ENCODE results near the gene WASF2. TPM values are rescaled to one million over a fixed set of nuclear protein-coding genes. Genes with fewer than 3 reads are reported as not detected.

WASF2 gene
- total RNA-seq, 1 donor from 2014 or later = 183 TPM

DNA sequence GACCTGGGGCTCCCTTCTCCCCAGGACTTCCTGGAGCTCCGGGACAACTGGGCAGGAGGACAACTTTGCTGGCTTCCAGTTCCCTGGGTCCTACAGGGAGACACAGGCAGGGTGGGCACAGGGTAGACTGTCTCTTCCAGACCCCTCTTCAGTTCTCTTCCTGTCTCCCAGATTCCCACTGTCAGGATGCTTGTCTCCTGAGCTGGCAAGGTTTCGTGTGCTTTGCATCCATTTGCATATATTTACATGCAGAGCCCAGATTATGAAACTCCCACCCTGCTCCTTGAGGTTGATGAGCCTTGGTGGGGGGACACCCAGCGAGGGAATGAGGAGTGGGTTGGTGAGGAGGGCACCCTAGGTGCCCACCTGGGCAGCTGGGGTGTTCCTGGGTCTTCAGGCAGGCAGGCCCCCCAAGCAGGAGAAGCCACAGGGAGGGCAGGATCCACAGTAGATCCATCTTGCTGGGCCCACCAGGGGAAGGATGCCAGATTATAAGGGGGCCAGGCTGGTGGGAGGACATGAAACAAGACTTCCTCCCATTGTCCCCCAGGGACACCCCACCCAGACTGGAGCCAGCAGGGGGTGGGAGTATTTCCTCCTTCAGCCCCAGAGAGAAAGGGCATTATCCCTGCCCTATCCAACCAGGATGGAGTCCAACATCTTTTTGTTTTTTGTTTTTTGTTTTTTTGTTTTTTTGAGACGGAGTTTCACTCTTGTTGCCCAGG is 115.4 kb downstream of the WASF2 start, which contains the start of gene FCN3:
Gene FCN3, minus strand, starts transcription at position 463 of the 725 bp plus-strand sequence. Its CDS starts 6 bp downstream, at position 457.
- intact Hi-C loops (cut with DNase I) = no loop called here

DNA sequence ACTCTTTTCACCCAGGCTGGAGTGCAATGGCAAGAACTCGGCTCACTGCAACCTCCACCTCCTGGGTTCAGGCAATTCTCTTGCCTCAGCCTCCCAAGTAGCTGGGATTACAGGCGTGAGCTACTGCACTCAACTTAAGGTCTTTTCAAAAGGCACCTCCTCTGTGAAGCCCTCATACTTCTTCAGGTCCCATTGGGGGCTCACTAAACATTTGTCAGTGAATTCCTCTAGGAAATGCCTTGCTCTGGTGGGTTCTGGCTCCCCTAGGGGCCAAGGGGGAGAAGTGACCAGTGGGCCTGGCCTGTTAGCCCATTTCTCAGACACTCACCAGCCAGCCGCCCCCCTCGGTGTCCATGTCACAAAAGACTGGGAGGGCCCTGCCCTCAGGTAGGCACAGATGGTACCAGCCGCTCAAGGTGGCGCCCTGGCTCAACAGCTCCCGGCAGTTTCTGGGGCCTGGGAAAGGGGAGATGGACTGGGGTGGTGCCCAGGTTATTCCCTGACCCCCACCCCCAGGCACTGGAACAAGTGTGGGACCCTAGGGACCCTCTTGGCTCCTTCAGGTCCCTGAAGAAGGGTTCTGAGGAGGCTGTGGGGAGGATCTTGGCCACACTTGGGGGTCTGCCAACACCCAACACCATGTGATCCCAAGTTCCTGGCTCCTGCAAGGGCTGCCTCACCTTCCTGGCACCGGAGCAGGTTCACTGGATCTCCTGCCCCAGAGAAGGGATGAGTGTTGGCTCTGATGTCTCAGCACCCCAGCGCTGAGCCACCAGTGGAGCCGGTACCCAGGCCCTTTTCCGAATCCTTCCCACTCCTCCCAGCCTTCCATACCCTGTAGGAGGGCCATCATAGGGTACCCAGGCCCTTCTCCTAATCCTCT is 116.9 kb downstream of the WASF2 start:
- no peak for DNase-seq (ENCODE audit: low spot score)
- ATAC-seq = no peak
- intact Hi-C loops (cut with DNase I) = no loop called here

More for the DNA sequence above, 115.4 kb downstream of the WASF2 start, which contains the start of gene FCN3:
- no peak for DNase-seq (ENCODE audit: low spot score)
- ATAC-seq = no peak

DNA sequence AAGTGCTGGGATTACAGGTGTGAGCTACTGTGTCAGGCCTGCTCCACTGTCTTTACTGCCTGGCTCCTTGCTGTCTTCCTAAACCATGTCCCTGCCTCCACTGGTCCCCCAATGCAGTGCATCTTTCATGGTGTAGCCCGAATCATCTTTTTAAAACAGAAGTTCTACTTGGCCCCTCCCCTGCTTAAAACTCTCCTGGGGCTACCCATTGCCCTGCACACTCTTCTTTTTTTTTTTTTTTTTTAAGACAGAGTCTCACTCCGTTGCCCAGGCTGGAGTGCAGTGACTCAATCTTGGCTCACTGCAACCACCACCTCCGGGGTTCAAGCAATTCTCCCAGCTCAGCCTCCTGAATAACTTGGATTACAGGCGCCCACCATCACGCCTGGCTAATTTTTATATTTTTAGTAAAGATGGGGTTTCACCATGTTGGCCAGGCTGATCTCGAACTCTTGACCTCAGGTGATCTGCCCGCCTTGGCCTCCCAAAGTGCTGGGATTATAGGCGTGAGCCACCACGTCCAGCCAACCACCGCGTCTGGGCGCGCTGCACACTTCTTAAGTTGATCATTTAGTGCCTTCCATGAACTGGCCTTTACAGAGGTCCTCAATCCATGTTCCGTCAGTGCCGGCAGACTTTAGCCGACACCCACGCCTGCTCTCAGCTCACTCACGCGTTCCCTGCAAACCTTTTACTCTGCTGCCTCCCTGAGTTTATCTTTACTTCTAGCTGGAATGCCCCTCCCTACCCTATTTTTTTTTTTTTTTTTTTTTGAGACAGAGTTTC is 117.8 kb downstream of the WASF2 start:
- ATAC-seq (no peak), DNase-seq (ENCODE audit: low spot score) (no peak)
- intact Hi-C loops (cut with DNase I) = no loop called here

DNA sequence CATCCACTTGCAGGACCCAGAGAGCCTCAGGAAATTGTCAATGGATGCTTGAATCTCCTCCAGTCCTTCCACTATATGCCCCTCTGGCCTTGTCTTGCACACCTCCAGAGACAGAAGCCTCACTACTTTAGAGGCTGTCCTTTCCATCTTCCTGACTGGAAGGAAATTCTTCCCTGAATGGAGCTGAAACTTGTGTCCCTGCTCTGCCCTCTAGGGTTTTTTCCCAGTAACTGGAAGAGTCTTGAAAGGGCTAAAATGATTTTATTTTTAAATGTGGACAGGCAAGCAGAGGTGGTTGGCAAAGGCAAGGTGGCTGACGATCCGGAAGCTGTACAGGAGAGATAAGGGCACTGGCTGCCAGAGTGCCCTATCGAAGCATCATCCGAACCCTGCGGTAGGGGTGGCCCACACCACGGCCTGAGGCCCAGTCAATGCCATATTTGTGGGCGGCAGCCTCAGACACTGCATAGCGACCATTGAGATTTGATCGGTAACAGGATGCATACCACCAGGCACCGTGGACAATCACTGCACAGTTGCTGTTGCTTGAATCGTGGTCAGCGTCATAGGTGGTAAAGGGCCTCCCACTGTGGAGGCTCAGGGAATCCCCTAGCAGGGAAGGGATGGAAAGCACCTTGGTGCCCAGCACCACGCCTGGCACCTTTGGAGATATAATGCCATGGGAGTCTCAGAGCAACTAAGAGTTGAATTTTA is 120.9 kb downstream of the WASF2 start:
- intact Hi-C loops (cut with DNase I) = no loop called here
- no peak for ATAC-seq
- no peak for DNase-seq (ENCODE audit: low spot score)

DNA sequence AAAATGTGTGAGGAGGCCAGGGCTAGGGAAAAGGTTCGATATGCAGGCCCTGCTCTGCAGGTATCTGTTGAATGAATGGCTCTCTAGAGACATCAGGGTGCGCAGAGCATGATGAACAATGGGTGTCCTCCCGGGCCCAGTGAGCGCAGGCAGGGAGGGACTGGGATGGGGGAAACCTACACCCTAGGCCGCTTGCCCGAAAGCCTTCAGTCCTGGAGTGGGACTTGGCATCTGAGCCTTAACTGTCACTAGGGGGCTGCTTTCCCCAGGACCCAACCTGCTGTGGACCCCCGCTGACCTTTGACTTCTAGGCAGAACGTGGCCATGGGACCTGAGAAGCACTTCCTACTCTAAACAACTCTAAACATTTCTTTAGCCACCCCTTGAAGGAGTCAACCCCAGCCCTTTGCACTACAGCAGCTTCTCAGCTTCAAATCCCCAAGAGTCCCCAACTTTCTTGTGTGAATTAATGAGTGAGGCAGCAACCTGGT is 122.8 kb downstream of the WASF2 start:
- intact Hi-C loops (cut with DNase I) = no loop called here
- DNase-seq (ENCODE audit: low spot score) (no peak), ATAC-seq (no peak)

DNA sequence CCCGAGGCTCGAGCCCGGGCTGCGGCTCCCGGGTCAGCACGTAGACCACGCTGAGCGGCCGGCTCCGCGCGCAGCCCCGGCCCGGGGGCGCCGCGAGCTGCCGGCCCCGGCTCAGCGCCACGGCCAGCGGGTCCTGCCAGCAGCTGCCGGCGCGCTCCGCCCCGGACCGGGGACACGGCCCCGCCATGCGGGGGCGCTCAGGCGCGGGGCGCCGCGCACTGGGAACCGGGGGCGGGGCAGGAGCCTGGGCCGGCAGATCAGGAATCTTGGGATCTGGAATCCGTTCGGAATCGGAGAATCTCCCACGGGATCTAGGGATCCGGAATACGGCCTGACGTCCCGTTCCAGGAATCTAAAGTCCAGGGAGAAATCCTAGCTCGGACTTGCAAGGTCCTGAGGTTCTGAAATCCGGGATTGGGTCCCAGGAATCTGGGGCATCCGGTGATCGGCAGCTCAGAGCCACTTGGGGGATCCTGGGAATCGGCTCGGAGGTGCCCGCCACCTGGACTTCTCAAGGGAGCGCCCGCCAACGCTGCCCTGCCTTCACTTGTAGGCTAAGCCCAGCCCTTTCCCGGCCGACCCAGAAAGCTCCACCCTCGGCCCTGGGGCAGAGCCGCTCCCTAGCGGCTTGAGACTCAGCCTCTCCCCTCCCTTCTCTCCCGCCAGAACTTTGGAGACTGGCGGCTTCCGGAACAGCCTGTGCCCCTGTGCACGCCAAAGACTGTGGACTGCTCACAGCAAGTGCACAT is 123.4 kb downstream of the WASF2 start, which contains the start of gene MAP3K6:
Gene MAP3K6, minus strand, starts transcription at position 551 of the 749 bp plus-strand sequence. Its CDS starts 364 bp downstream, at position 187.
- intact Hi-C loops (cut with DNase I) = no loop called here
- ATAC-seq = peak; percentile 86
- peak; percentile 90 for DNase-seq (ENCODE audit: low spot score)

DNA sequence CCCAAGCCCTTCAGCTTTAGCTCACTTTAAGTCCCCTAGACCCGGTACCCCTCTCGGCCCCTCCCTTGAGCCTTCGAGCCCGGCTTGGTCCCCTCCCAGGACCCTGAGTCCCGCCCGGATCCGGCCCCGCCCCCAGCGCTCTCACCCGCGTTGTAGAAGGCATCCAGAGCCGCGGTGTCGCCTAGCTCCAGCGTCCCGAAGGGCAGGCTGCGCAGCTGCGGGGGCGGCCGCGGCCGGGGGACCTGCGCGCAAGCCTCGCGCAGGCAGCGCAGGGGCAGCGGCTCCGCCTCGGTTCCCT is 123.9 kb downstream of the WASF2 start:
- ATAC-seq (peak; percentile 65), DNase-seq (ENCODE audit: low spot score) (peak; percentile 93)
- intact Hi-C loops (cut with DNase I) = no loop called here

DNA sequence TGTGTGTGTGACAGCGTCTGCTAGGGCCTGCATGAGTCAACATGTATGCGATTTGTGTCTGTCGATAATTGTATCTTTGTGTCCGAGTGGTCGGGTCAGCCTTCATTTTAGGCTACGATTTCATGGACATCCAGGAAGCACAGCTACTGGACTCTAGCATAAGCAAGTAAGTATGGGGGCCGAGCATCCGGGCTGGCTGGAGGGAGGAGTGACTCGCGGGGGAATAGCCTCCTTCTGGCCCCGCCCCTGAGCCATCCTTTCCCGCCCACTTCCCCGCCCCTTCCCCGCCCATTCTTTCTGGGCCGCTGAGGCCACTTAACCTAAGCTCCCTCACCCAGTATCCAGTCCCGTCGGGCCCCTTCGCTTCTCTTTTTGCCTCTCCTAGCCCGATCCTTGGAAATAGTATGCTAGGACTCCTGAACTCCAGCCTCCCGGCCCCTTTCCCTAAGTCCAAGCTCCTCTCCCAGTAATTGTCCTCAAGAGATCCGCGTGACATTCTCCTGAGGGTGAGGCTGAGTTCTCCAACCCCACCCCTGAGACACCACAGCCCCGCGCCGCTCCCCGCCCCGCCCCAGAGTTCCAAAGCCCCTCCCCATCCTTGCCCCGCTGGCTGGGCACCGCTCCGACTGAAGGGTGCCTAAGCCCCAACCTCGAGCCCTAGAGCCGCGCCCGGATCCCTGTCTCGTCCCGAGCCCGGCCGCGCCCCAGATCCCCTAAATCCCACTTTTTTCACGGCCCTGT is 124.4 kb downstream of the WASF2 start:
- ATAC-seq = peak; percentile 88

DNA sequence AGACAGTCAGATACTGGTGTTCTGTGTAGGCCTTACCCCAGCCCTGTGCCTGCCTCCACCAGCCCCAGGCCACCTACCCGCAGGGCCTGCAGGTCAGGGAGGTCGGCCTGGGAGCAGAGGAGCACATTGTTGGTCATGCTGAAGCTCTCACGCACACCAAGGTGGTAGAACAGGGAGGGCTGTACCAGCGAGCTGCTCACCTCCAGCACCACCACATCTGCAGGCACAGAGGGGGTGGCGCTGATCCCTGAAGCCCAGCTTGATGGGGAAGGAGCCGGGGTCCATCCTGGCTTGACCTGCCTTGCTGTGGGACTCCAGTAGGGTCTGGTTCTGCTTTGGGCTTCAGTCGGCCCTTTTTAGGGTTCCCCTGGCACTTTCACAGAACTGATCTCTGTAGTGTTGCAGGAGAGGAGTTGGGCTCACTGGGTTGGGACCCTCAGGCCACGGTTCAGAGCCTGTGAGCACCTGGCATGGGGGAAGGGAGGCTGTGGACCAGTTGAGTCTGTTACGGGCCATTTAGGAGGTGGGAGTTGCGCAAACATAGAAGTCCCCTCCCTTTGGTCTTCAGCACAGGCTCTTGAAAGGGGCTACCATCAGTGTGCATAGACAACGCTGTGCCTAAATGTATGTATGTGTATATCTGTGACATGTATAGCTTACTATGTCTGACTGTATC is 125.1 kb downstream of the WASF2 start:
- ATAC-seq = no peak
- intact Hi-C loops (cut with DNase I) = no loop called here
- no peak for DNase-seq (ENCODE audit: low spot score)

More for the DNA sequence above, 124.4 kb downstream of the WASF2 start:
- peak; percentile 95 for DNase-seq (ENCODE audit: low spot score)
- intact Hi-C loops (cut with DNase I) = no loop called here

DNA sequence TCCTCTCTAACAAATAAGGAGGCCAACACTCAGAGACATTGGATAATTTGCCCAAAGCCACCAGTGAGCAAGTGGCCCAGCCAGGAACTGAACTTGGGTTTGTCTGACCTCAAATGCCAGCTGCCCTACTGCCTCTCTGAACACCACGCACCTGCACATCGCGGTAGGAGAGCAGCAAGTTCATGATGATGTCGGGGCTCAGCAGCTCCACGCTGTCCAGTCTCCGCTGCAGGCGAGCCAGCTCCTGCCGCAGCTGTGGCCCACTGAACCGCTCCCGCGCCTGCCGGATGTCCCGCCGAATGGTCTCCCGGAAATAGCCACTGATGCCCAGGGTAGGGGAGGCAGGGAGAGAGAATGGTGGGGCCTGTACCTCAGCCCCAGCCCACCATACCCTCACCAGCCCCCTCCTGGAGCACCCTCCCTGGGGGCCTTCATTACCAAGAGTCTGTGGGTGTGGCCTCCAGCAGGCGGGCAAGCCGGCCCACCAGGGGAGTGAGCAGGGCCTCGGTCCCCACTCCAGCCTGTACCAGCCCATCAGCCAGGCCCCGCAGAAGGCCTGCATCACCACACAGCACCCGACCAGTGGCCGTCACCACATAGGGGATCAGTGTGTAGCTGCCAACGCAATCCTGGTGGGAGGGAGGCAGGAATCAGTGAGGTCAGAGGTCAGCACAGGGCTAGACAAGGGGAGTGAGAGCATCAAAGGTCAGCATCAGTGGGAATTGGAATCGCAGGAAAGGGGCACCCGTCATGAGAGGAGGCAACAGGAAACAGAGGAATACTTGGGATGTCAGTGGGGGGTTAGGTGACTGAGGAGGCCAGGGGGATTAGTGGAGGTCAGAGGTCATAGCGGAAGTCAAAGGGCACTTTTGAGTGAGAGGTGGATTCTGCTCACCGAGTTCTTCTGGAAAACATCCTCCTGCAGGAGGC is 125.9 kb downstream of the WASF2 start:
- ATAC-seq (no peak), DNase-seq (ENCODE audit: low spot score) (no peak)
- intact Hi-C loops (cut with DNase I) = no loop called here

DNA sequence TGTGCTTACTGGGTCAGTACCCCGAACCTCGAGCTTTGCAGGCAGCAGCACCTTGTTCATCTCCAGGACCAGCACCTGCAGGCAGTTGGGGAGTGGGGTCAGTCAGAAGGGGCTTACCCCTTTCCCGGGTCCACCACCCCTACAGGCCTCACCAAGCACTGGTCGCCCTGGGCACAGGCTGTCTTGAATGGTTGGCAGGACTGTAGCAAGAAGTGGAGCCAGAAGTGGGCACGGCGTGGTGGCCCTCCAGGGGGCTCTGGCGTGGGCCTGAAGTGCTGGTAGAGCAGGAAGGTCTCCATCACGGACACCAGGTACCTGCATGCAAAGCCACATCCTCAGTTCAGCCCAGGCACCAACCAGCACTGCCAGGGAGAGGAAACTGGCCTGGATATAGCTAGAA is 128.4 kb downstream of the WASF2 start:
- intact Hi-C loops (cut with DNase I) = no loop called here
- DNase-seq (ENCODE audit: low spot score) = no peak
- ATAC-seq = no peak

DNA sequence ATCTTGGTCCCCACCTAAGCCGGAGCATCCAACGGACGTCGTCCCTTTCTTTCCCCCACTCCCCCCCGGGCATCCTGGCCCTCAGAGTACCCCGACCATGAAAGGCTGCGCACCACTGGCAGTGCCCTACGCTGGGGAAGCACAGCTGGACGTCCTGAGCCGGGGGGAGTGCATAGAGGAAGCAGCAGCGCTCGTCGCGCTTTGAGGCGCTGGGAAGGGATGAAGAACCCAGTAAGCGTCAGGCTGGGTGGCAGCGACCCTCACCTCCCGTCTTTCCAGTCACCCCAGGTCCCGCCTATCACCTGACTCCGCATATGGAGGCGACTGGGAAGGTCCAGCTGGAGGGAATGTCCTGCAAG is 128.9 kb downstream of the WASF2 start:
- intact Hi-C loops (cut with DNase I) = no loop called here
- no peak for ATAC-seq
- DNase-seq (ENCODE audit: low spot score) = no peak

DNA sequence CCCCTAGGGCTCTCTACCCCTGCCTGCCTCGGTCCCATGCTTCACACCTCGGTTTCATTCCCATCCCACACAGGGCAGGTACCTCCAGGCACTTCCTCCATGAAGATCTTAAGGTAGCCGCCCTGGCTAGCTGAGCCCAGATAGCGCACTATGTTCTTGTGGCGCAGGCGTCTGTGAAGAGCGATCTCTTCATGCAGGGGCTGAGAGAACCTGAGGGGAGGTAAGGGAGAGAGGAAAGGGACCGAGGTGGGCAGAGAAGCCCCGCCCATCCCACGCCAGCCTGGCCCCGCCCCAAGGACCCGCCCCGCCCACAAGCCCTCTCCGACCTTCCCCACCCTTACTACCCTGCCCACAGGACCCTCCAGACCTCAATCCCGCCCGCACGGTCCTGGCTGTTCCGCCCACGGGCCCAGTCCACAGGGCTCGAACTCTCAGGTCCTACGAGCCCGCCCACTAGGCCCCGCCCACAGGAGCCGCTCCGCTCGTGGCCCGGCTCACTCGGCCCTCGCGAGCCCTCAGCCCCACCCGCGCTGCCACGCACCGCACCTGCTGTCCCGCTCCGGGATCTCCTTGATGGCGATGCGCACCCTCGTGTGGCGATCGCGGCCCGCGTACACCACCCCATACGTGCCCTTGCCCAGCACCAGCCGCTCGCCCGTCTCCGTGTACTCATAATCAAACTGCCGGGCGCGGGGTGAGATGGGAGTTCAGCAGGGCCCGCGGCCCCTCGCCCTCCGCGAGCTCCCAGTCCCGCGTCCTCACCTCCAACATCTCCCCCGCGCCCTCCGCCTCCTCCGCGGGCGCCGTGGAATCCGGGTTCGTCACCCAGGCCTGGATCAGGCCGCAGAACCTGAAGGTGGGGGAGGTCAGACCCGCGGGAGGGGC is 129.6 kb downstream of the WASF2 start:
- DNase-seq (ENCODE audit: low spot score) = no peak
- intact Hi-C loops (cut with DNase I) = no loop called here
- ATAC-seq = no peak

DNA sequence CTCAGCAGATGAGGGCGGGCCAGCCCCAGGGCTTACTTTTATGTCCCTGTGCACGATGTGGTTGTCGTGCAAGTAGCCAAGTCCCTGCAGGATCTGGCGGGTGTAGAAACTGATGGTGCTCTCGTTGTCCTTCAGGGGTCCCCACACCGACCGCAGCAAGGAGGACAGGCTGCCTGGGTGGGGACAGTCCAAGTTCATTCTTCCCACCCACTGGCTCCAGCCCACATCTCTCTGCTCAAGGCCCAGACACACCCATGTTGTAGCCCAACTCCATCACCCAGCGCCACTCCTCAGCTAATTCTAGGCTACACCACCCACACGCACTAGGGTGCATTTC is 130.2 kb downstream of the WASF2 start:
- ATAC-seq = no peak
- intact Hi-C loops (cut with DNase I) = loop anchor here (5.0 kb wide), 1 partner anchor 33 kb away; the partner anchor contains the start of gene GPR3
- no peak for DNase-seq (ENCODE audit: low spot score)

DNA sequence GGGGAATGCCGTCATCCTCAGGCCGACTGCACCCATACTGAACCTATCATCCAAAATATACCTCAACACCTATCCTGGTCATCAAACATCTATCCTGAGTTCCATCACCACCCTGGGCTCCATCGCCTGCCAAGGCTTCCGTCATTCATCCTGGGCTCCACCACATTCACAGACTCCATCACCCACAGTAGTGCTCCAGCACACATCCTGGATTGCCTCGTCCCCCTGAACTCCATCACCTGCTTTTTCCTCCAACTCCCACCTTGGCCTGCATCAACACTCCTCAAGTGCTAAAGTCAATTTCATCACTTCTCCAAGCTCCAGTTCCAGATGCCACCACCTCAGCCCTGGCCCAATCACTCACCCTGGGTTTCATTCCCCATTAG is 131.0 kb downstream of the WASF2 start:
- intact Hi-C loops (cut with DNase I) = loop anchor here (5.0 kb wide), 1 partner anchor 33 kb away; the partner anchor contains the start of gene GPR3
- DNase-seq (ENCODE audit: low spot score) (no peak), ATAC-seq (no peak)
